ENCODE data around the gene GJD2.

DNA sequence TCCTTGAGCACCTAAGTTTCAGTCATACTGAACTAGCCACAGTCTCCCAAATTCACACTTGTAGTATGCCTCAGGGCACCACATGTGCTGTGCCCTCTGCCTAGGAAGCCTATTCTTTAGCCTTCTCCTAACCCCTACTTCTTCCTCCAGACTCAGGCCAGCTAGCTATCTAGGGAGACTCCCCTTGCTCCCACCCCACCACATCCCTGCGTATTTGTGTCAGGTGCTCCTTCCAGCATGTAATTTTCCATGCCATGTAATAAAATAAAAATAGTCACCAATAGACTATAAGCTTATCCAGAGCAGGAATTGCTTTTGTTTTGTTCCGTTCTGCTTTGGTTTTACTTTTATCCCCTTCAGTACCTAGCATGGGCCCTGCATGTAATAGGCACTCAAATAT, 14.9 kb upstream of the GJD2 start:
- TF ChIP-seq, protein P1, sequence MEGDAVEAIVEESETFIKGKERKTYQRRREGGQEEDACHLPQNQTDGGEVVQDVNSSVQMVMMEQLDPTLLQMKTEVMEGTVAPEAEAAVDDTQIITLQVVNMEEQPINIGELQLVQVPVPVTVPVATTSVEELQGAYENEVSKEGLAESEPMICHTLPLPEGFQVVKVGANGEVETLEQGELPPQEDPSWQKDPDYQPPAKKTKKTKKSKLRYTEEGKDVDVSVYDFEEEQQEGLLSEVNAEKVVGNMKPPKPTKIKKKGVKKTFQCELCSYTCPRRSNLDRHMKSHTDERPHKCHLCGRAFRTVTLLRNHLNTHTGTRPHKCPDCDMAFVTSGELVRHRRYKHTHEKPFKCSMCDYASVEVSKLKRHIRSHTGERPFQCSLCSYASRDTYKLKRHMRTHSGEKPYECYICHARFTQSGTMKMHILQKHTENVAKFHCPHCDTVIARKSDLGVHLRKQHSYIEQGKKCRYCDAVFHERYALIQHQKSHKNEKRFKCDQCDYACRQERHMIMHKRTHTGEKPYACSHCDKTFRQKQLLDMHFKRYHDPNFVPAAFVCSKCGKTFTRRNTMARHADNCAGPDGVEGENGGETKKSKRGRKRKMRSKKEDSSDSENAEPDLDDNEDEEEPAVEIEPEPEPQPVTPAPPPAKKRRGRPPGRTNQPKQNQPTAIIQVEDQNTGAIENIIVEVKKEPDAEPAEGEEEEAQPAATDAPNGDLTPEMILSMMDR (IDR thresholded peaks at IDR 0.05; ENCODE audit: low read depth, low read length, missing input control): no peak
- TF ChIP-seq TAF1 (conservative IDR thresholded peaks at IDR 0.05) (no peak), ATF3 (IDR thresholded peaks at IDR 0.05) (no peak), GABPA (IDR thresholded peaks at IDR 0.05 in 1 of 2, conservative IDR thresholded peaks at IDR 0.05 in 1 of 2) (no peak), RAD21 (IDR thresholded peaks at IDR 0.05) (no peak), JUND (IDR thresholded peaks at IDR 0.05) (no peak), YY1 (IDR thresholded peaks at IDR 0.05) (no peak), SP1 (IDR thresholded peaks at IDR 0.05) (no peak), RXRA (IDR thresholded peaks at IDR 0.05) (no peak), HNF4A (conservative IDR thresholded peaks at IDR 0.05) (no peak), EGR1 (IDR thresholded peaks at IDR 0.05; ENCODE audit: low read depth in 2 of 2) (no peak), HNF4G (IDR thresholded peaks at IDR 0.05) (no peak)
- TF ChIP-seq, protein P2, sequence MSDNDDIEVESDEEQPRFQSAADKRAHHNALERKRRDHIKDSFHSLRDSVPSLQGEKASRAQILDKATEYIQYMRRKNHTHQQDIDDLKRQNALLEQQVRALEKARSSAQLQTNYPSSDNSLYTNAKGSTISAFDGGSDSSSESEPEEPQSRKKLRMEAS (IDR thresholded peaks at IDR 0.05): no peak
- TF ChIP-seq, protein P3, sequence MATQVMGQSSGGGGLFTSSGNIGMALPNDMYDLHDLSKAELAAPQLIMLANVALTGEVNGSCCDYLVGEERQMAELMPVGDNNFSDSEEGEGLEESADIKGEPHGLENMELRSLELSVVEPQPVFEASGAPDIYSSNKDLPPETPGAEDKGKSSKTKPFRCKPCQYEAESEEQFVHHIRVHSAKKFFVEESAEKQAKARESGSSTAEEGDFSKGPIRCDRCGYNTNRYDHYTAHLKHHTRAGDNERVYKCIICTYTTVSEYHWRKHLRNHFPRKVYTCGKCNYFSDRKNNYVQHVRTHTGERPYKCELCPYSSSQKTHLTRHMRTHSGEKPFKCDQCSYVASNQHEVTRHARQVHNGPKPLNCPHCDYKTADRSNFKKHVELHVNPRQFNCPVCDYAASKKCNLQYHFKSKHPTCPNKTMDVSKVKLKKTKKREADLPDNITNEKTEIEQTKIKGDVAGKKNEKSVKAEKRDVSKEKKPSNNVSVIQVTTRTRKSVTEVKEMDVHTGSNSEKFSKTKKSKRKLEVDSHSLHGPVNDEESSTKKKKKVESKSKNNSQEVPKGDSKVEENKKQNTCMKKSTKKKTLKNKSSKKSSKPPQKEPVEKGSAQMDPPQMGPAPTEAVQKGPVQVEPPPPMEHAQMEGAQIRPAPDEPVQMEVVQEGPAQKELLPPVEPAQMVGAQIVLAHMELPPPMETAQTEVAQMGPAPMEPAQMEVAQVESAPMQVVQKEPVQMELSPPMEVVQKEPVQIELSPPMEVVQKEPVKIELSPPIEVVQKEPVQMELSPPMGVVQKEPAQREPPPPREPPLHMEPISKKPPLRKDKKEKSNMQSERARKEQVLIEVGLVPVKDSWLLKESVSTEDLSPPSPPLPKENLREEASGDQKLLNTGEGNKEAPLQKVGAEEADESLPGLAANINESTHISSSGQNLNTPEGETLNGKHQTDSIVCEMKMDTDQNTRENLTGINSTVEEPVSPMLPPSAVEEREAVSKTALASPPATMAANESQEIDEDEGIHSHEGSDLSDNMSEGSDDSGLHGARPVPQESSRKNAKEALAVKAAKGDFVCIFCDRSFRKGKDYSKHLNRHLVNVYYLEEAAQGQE (IDR thresholded peaks at IDR 0.05): no peak
